Rectal smooth muscle tissue (tissue), 1 donor: ENCODE data around the gene IL16.
A peak's percentile ranks its signal among the peaks of the same experiment; 100 is the strongest.

Source experiments
- H3K27ac ChIP-seq: one replicate; pipeline ENCODE4 v1.7.0; 2013; ENCODE audit warnings: low read depth, low read length, inconsistent platforms
- H3K27me3 ChIP-seq: one replicate; pipeline ENCODE4 v1.7.0; 2013; ENCODE audit warnings: low read length; ENCODE audit not compliant: control insufficient read depth, insufficient read depth
- H3K36me3 ChIP-seq: one replicate; pipeline ENCODE4 v1.7.0; 2013; ENCODE audit warnings: low read length; ENCODE audit not compliant: control insufficient read depth, insufficient read depth
- H3K4me1 ChIP-seq: one replicate; pipeline ENCODE4 v1.7.0; 2013; ENCODE audit warnings: low read length; ENCODE audit not compliant: control insufficient read depth, insufficient read depth
- H3K4me3 ChIP-seq: one replicate; pipeline ENCODE4 v1.7.0; 2013; ENCODE audit warnings: low read length
- H3K9ac ChIP-seq: one replicate; pipeline ENCODE4 v1.7.0; 2013; ENCODE audit warnings: low read length

The IL16 gene

GRCh38 chr15:81288040-81288439 lies 91.4 kb downstream of the IL16 start:
- Histone ChIP-seq H3K27me3 (no peaks in the 10 kb centered on the region), H3K4me1 (no peaks in the 10 kb centered on the region), H3K27ac (no peak overlapping the region), H3K4me3 (no peak overlapping the region), H3K36me3 (no peaks in the 10 kb centered on the region), H3K9ac (no peak overlapping the region)

- Histone ChIP-seq H3K27me3 (no peaks in the 10 kb centered on the region), H3K4me1 (no peaks in the 10 kb centered on the region), H3K27ac (no peak overlapping the region), H3K36me3 (no peaks in the 10 kb centered on the region), H3K4me3 (no peak overlapping the region), H3K9ac (no peak overlapping the region)
These were observed 91.9 kb downstream of the IL16 start for GRCh38 chr15:81288616-81289015.

- Histone ChIP-seq H3K27me3 (no peaks in the 10 kb centered on the region), H3K27ac (no peak overlapping the region), H3K4me3 (no peak overlapping the region), H3K36me3 (no peaks in the 10 kb centered on the region), H3K9ac (no peak overlapping the region), H3K4me1 (no peaks in the 10 kb centered on the region)
These were observed 93.2 kb downstream of the IL16 start for GRCh38 chr15:81289910-81290309.

GRCh38 chr15:81291916-81292522 lies 95.3 kb downstream of the IL16 start:
- Histone ChIP-seq H3K4me3 (no peak overlapping the region), H3K4me1 (no peaks in the 10 kb centered on the region), H3K9ac (no peak overlapping the region), H3K36me3 (no peaks in the 10 kb centered on the region), H3K27ac (no peak overlapping the region), H3K27me3 (no peaks in the 10 kb centered on the region)

- peak overlapping the region; percentile 25 for H3K4me3 ChIP-seq
- no peak overlapping the region for H3K9ac ChIP-seq
- H3K4me1 ChIP-seq, result no peaks in the 10 kb centered on the region
- H3K27me3 ChIP-seq, result no peaks in the 10 kb centered on the region
- no peak overlapping the region for H3K27ac ChIP-seq
- H3K36me3 ChIP-seq, result no peaks in the 10 kb centered on the region
These were observed 95.9 kb downstream of the IL16 start for GRCh38 chr15:81292523-81293001.

- Histone ChIP-seq H3K36me3 (no peaks in the 10 kb centered on the region), H3K4me1 (no peaks in the 10 kb centered on the region), H3K4me3 (peak overlapping the region; percentile 1), H3K27ac (no peak overlapping the region), H3K27me3 (no peaks in the 10 kb centered on the region), H3K9ac (no peak overlapping the region)
These were observed 97.2 kb downstream of the IL16 start for GRCh38 chr15:81293728-81294515.

- Histone ChIP-seq H3K4me1 (no peaks in the 10 kb centered on the region), H3K27ac (no peak overlapping the region), H3K4me3 (peak overlapping the region; percentile 1), H3K36me3 (no peaks in the 10 kb centered on the region), H3K9ac (no peak overlapping the region), H3K27me3 (no peaks in the 10 kb centered on the region)
These were observed 97.8 kb downstream of the IL16 start for GRCh38 chr15:81294516-81294880.

GRCh38 chr15:81295486-81296121 lies 98.9 kb downstream of the IL16 start:
- no peaks in the 10 kb centered on the region for H3K4me1 ChIP-seq

GRCh38 chr15:81296186-81296585 lies 99.5 kb downstream of the IL16 start:
- no peaks in the 10 kb centered on the region for H3K27me3 ChIP-seq
- H3K4me1 ChIP-seq, result no peaks in the 10 kb centered on the region
- H3K9ac ChIP-seq, result no peak overlapping the region
- H3K27ac ChIP-seq, result no peak overlapping the region
- no peak overlapping the region for H3K4me3 ChIP-seq
- H3K36me3 ChIP-seq, result no peaks in the 10 kb centered on the region

More at GRCh38 chr15:81295486-81296121, 98.9 kb downstream of the IL16 start:
- Histone ChIP-seq H3K9ac (no peak overlapping the region), H3K27me3 (no peaks in the 10 kb centered on the region), H3K27ac (no peak overlapping the region), H3K4me3 (no peak overlapping the region), H3K36me3 (no peaks in the 10 kb centered on the region)

GRCh38 chr15:81296673-81297072 lies 100.0 kb downstream of the IL16 start:
- no peaks in the 10 kb centered on the region for H3K27me3 ChIP-seq
- no peak overlapping the region for H3K9ac ChIP-seq
- peaks cover 2% of the 10 kb centered on the region for H3K36me3 ChIP-seq
- H3K4me1 ChIP-seq, result no peaks in the 10 kb centered on the region
- H3K4me3 ChIP-seq, result peak overlapping the region; percentile 64
- peak overlapping the region; percentile 27 for H3K27ac ChIP-seq

GRCh38 chr15:81297147-81297572 lies 100.5 kb downstream of the IL16 start:
- H3K4me3 ChIP-seq, result peak overlapping the region; percentile 64
- H3K36me3 ChIP-seq, result peaks cover 2% of the 10 kb centered on the region
- peak overlapping the region; percentile 10 for H3K9ac ChIP-seq
- H3K4me1 ChIP-seq, result no peaks in the 10 kb centered on the region
- peak overlapping the region; percentile 27 for H3K27ac ChIP-seq
- no peaks in the 10 kb centered on the region for H3K27me3 ChIP-seq

- Histone ChIP-seq H3K36me3 (peaks cover 2% of the 10 kb centered on the region), H3K4me1 (no peaks in the 10 kb centered on the region), H3K27ac (peak overlapping the region; percentile 27), H3K27me3 (no peaks in the 10 kb centered on the region), H3K4me3 (peak overlapping the region; percentile 64), H3K9ac (peak overlapping the region; percentile 14)
These were observed 101.2 kb downstream of the IL16 start for GRCh38 chr15:81297603-81298575.
